Astrocyte (in vitro differentiated cells and primary cell): ENCODE data around the gene AMBP. TPM values are rescaled to one million over a fixed set of nuclear protein-coding genes. Genes with fewer than 3 reads are reported as not detected.

Experiments used
- DNase-seq: peaks from one replicate; pipeline ENCODE4 v3.0.0-alpha.2; 2010; ENCODE audit warnings: low read depth
- FAIRE-seq: peaks from 2 replicates; lab custom pipeline; 2011; peaks lifted over from hg19 to GRCh38; lab: Jason Lieb, UNC
- H2AFZ ChIP-seq: 2 replicates; pipeline ENCODE4 v1.6.0; 2012; ENCODE audit warnings: low read depth, low read length, inconsistent platforms
- H3K27ac ChIP-seq: 2 replicates; pipeline ENCODE4 v1.5.1; 2011; ENCODE audit warnings: low read depth, low read length, inconsistent platforms
- H3K27me3 ChIP-seq: 2 replicates; pipeline ENCODE4 v1.6.0; 2011; ENCODE audit warnings: low read length, inconsistent platforms; ENCODE audit not compliant: insufficient read depth
- H3K36me3 ChIP-seq: 2 replicates; pipeline ENCODE4 v1.5.1; 2011; ENCODE audit warnings: low read length, inconsistent platforms; ENCODE audit not compliant: insufficient read depth
- H3K4me1 ChIP-seq: 2 replicates; pipeline ENCODE4 v1.5.1; 2011; ENCODE audit warnings: low read length, inconsistent platforms; ENCODE audit not compliant: insufficient read depth
- H3K4me2 ChIP-seq: 2 replicates; pipeline ENCODE4 v1.6.0; 2012; ENCODE audit warnings: low read length, inconsistent platforms
- H3K4me3 ChIP-seq: 2 replicates; pipeline ENCODE4 v1.5.1; 2011; ENCODE audit warnings: low read depth, mild to moderate bottlenecking, low read length, inconsistent platforms; ENCODE audit not compliant: insufficient read depth
- H3K79me2 ChIP-seq: 2 replicates; pipeline ENCODE4 v1.6.0; 2012; ENCODE audit warnings: mild to moderate bottlenecking, low read length, inconsistent platforms; ENCODE audit not compliant: insufficient read depth
- H3K9ac ChIP-seq: 2 replicates; pipeline ENCODE4 v1.6.0; 2012; ENCODE audit warnings: mild to moderate bottlenecking, low read length, inconsistent platforms
- H3K9me3 ChIP-seq: 2 replicates; pipeline ENCODE4 v1.5.1; 2012; ENCODE audit warnings: low read depth, mild to moderate bottlenecking, low read length, inconsistent platforms; ENCODE audit not compliant: insufficient read depth
- H4K20me1 ChIP-seq: 2 replicates; pipeline ENCODE4 v1.6.0; 2012; ENCODE audit warnings: low read length, inconsistent platforms; ENCODE audit not compliant: insufficient read depth
- H3K27ac Mint-ChIP-seq: one replicate; pipeline ENCODE4 v1.8.0; 2021; ENCODE audit warnings: mild to moderate bottlenecking, mixed read lengths; ENCODE audit not compliant: unreplicated experiment
- H3K27me3 Mint-ChIP-seq: one replicate; pipeline ENCODE4 v1.8.0; 2021; ENCODE audit warnings: low read depth, mixed read lengths; ENCODE audit not compliant: unreplicated experiment
- H3K36me3 Mint-ChIP-seq: one replicate; pipeline ENCODE4 v1.8.0; 2021; ENCODE audit warnings: low read depth, mixed read lengths; ENCODE audit not compliant: unreplicated experiment
- H3K4me1 Mint-ChIP-seq: one replicate; pipeline ENCODE4 v1.8.0; 2021; ENCODE audit warnings: low read depth, mixed read lengths; ENCODE audit not compliant: unreplicated experiment
- H3K4me3 Mint-ChIP-seq: one replicate; pipeline ENCODE4 v1.8.0; 2021; ENCODE audit warnings: mild to moderate bottlenecking, moderate library complexity, mixed read lengths; ENCODE audit not compliant: unreplicated experiment
- H3K9me3 Mint-ChIP-seq: one replicate; pipeline ENCODE4 v1.8.0; 2021; ENCODE audit warnings: mild to moderate bottlenecking, mixed read lengths; ENCODE audit not compliant: unreplicated experiment
- EZH2 ChIP-seq: IDR thresholded peaks from 2 replicates; pipeline ENCODE4 v1.6.1; 2012; ENCODE audit warnings: mild to moderate bottlenecking, low read length, inconsistent platforms; ENCODE audit not compliant: insufficient read depth
- total RNA-seq: library from RNA; stranded (reverse); gene quantifications from 2 replicates; pipeline ENCODE4 v1.2.1, GENCODE V29; 2021
- TF ChIP-seq, protein P1 (sequence below): IDR thresholded peaks from 2 replicates; pipeline ENCODE4 v1.5.1; 2011; ENCODE audit warnings: low read depth, mild to moderate bottlenecking, inconsistent platforms, low read length, moderate library complexity; ENCODE audit not compliant: insufficient read depth

The AMBP gene
- total RNA-seq, 1 donor from 2014 or later = not detected

DNA sequence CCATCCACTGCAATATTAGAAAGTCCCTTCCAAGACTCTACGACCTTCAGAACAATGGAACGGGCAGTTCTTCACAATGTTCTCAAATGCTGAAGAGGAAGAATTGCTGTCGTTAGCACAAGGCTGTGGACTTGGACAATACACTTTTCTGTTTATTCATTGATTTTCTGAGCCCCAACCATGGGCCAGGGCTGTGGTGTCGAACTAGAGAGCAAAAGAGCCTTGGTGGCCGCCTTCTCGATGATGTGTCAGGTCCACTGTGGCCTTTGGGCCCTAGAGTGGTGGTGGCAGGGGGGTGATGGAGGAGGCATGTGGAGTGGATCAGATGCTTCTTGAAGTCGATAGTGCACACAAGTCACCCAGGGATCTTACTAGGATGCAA, 39.5 kb upstream of the AMBP start:
- Histone ChIP-seq H3K4me2 (no peak overlapping the region), H3K79me2 (no peaks in the 10 kb centered on the region), H3K4me3 (no peak overlapping the region), H3K36me3 (no peaks in the 10 kb centered on the region), H4K20me1 (no peaks in the 10 kb centered on the region), H3K9me3 (no peaks in the 10 kb centered on the region), H3K4me1 (no peaks in the 10 kb centered on the region), H2AFZ (no peak overlapping the region), H3K9ac (no peak overlapping the region), H3K27ac (no peak overlapping the region), H3K27me3 (peaks cover 37% of the 10 kb centered on the region)
- no peak for FAIRE-seq
- DNase-seq = no peak
- Mint-ChIP-seq H3K4me3 (no peak overlapping the region), H3K9me3 (peaks cover 5% of the 10 kb centered on the region), H3K27me3 (peaks cover 56% of the 10 kb centered on the region), H3K4me1 (peaks cover 2% of the 10 kb centered on the region), H3K36me3 (peaks cover 3% of the 10 kb centered on the region), H3K27ac (no peak overlapping the region)
- no peak for TF ChIP-seq EZH2
- TF ChIP-seq, protein P1, sequence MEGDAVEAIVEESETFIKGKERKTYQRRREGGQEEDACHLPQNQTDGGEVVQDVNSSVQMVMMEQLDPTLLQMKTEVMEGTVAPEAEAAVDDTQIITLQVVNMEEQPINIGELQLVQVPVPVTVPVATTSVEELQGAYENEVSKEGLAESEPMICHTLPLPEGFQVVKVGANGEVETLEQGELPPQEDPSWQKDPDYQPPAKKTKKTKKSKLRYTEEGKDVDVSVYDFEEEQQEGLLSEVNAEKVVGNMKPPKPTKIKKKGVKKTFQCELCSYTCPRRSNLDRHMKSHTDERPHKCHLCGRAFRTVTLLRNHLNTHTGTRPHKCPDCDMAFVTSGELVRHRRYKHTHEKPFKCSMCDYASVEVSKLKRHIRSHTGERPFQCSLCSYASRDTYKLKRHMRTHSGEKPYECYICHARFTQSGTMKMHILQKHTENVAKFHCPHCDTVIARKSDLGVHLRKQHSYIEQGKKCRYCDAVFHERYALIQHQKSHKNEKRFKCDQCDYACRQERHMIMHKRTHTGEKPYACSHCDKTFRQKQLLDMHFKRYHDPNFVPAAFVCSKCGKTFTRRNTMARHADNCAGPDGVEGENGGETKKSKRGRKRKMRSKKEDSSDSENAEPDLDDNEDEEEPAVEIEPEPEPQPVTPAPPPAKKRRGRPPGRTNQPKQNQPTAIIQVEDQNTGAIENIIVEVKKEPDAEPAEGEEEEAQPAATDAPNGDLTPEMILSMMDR = no peak

DNA sequence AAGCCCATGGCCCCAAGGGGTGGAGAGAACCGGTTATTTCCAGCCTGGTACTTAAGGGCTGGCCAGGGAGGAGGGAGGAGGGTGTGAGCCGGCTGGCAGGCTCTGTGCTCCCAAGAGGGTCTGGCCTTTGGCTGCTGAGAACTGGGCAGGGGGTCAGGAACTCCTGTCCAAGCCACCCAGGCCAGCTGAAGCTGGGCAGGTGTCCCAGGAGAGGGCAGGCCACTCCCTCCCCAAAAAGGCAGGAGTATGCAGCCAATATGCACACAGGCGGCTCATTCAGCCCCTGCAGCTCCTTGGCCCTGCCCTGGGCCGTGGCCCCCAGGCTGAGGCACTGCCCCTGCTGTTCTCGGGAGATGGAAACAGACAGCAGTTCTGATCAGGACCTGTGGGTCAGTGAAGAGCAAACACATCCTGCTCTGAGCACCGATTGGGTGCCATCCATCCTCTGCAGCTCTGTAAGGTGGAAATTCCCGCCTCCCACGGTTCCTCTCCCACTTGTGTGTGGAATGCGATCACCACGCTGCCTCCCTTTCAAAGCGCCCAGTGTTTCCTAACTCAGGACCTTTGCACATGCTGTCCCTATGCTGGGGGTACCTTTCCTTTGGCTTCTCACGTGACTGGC, 38.1 kb upstream of the AMBP start:
- no peaks in the 10 kb centered on the region for H3K36me3 ChIP-seq
- no peak overlapping the region for H3K4me3 Mint-ChIP-seq
- peaks cover 3% of the 10 kb centered on the region for H3K36me3 Mint-ChIP-seq
- H3K9me3 ChIP-seq = no peaks in the 10 kb centered on the region
- TF ChIP-seq, protein P1 = no peak
- no peak for TF ChIP-seq EZH2
- H3K4me1 ChIP-seq = no peaks in the 10 kb centered on the region
- DNase-seq = no peak
- no peak overlapping the region for H3K9ac ChIP-seq
- no peak for FAIRE-seq
- H3K27me3 Mint-ChIP-seq = peaks cover 46% of the 10 kb centered on the region
- H3K4me2 ChIP-seq = no peak overlapping the region
- no peaks in the 10 kb centered on the region for H4K20me1 ChIP-seq
- no peaks in the 10 kb centered on the region for H3K79me2 ChIP-seq
- H3K27me3 ChIP-seq = peaks cover 37% of the 10 kb centered on the region
- H3K4me3 ChIP-seq = no peak overlapping the region
- H2AFZ ChIP-seq = no peak overlapping the region
- H3K27ac Mint-ChIP-seq = no peak overlapping the region
- peaks cover 2% of the 10 kb centered on the region for H3K4me1 Mint-ChIP-seq
- H3K9me3 Mint-ChIP-seq = peaks cover 5% of the 10 kb centered on the region
- H3K27ac ChIP-seq = no peak overlapping the region

DNA sequence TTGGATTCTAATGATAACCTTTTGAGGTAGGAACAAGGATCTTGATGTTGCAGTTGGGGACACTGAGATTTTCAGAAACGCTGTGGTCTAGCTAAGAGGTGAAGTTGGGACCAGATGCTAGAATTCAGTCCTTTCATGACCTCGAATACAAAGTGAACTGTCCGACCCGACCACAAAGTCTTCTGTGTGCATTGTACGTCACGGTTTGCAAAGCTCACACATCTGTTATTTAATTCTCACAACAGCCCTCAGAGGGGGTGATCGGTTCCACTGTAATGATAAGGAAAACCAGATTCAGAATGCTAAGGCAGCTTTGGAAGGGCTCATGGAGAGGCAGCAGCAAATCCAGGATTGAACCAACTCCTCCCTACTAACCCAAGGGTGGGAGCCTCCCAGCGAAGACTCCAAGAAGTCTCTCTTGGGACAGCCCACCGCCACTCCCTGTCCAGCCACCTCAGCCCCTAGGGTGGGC, 37.6 kb upstream of the AMBP start:
- H3K4me2 ChIP-seq = no peak overlapping the region
- H3K36me3 ChIP-seq = no peaks in the 10 kb centered on the region
- H3K9ac ChIP-seq = no peak overlapping the region
- Mint-ChIP-seq H3K4me1 (peaks cover 2% of the 10 kb centered on the region), H3K27ac (no peak overlapping the region), H3K4me3 (no peak overlapping the region), H3K27me3 (peaks cover 45% of the 10 kb centered on the region), H3K36me3 (peaks cover 3% of the 10 kb centered on the region), H3K9me3 (peaks cover 5% of the 10 kb centered on the region)
- peaks cover 32% of the 10 kb centered on the region for H3K27me3 ChIP-seq
- no peaks in the 10 kb centered on the region for H3K79me2 ChIP-seq
- H2AFZ ChIP-seq = no peak overlapping the region
- no peaks in the 10 kb centered on the region for H3K4me1 ChIP-seq
- no peak for FAIRE-seq
- TF ChIP-seq EZH2 = no peak
- TF ChIP-seq, protein P1 = no peak
- no peaks in the 10 kb centered on the region for H3K9me3 ChIP-seq
- no peak for DNase-seq
- no peak overlapping the region for H3K4me3 ChIP-seq
- H4K20me1 ChIP-seq = no peaks in the 10 kb centered on the region
- H3K27ac ChIP-seq = no peak overlapping the region
